ENCODE measurements around the gene CNOT3.
"Not testable (repeated sequence)": the region's sequence is repeated elsewhere in the genome, so short reads cannot be mapped to it uniquely, and the experiment has no call there.

- TF ChIP-seq POLR2AphosphoS5 (IDR thresholded peaks at IDR 0.05; ENCODE audit: low read depth); EZH2 (IDR thresholded peaks at IDR 0.05; ENCODE audit: low read depth, unreplicated experiment); CREB1 (CRISPR knock-in tag; IDR thresholded peaks at IDR 0.05; ENCODE audit: low read depth); STAT1 (IDR thresholded peaks at IDR 0.05; ENCODE audit: unreplicated experiment); JUNB (IDR thresholded peaks at IDR 0.05; ENCODE audit: unreplicated experiment); REST (IDR thresholded peaks at IDR 0.05; ENCODE audit: unreplicated experiment); EZH2phosphoT487 (IDR thresholded peaks at IDR 0.05; ENCODE audit: unreplicated experiment): not testable (repeated sequence)
- TF ChIP-seq, protein P1, sequence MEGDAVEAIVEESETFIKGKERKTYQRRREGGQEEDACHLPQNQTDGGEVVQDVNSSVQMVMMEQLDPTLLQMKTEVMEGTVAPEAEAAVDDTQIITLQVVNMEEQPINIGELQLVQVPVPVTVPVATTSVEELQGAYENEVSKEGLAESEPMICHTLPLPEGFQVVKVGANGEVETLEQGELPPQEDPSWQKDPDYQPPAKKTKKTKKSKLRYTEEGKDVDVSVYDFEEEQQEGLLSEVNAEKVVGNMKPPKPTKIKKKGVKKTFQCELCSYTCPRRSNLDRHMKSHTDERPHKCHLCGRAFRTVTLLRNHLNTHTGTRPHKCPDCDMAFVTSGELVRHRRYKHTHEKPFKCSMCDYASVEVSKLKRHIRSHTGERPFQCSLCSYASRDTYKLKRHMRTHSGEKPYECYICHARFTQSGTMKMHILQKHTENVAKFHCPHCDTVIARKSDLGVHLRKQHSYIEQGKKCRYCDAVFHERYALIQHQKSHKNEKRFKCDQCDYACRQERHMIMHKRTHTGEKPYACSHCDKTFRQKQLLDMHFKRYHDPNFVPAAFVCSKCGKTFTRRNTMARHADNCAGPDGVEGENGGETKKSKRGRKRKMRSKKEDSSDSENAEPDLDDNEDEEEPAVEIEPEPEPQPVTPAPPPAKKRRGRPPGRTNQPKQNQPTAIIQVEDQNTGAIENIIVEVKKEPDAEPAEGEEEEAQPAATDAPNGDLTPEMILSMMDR (conservative IDR thresholded peaks at IDR 0.05; ENCODE audit: low read depth in 2 of 2): not testable (repeated sequence)
Measured at GRCh38 chr19:54171736-54172431, 34.3 kb downstream of the CNOT3 start.
